GM10266 (cell line): ENCODE measurements around the gene TMEM9.

Experiments used
- DNase-seq: peaks from one replicate; pipeline ENCODE4 v3.0.0; 2012; ENCODE audit errors: extremely low spot score
- TF ChIP-seq, protein P1 (sequence below): IDR thresholded peaks from 2 replicates; pipeline ENCODE4 v1.5.1; 2012; ENCODE audit warnings: mild to moderate bottlenecking, low read depth; ENCODE audit not compliant: control insufficient read depth, insufficient read depth; ENCODE audit errors: missing control alignments

Gene TMEM9

DNA sequence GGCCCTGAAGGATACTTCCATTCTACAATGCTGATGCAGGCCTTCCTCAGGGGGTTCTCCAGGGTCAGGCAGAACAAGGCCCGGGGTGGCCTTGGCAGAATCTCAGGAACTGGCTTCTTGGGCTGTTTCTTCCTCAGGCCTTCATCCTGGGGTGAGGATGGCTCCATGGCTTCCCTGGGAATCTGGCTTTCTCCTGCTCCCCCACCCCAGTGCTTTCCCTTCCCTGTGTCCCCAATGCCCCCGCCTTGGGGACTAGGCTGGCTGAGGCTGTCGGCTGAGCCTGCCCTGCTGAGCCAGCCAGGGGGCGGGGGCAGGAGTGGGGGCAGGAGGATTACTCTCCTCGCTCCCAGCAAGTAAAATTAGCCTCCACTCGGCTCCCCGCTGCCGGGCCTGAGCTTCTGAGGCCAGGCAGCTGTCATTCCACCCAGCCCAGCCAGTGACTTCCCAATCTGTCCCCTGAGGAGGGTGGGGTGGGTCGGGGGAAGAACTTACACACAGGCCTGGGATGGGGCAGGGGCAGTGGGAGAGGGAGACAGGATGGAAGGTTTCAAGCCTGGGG, 42.0 kb downstream of the TMEM9 start, which contains the start of gene CACNA1S:
CACNA1S (minus strand) TSS at position 254 of the 559 bp plus-strand sequence; CDS start at position 167, 87 bp downstream.
- DNase-seq: no peak
- TF ChIP-seq, protein P1, sequence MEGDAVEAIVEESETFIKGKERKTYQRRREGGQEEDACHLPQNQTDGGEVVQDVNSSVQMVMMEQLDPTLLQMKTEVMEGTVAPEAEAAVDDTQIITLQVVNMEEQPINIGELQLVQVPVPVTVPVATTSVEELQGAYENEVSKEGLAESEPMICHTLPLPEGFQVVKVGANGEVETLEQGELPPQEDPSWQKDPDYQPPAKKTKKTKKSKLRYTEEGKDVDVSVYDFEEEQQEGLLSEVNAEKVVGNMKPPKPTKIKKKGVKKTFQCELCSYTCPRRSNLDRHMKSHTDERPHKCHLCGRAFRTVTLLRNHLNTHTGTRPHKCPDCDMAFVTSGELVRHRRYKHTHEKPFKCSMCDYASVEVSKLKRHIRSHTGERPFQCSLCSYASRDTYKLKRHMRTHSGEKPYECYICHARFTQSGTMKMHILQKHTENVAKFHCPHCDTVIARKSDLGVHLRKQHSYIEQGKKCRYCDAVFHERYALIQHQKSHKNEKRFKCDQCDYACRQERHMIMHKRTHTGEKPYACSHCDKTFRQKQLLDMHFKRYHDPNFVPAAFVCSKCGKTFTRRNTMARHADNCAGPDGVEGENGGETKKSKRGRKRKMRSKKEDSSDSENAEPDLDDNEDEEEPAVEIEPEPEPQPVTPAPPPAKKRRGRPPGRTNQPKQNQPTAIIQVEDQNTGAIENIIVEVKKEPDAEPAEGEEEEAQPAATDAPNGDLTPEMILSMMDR: no peak

DNA sequence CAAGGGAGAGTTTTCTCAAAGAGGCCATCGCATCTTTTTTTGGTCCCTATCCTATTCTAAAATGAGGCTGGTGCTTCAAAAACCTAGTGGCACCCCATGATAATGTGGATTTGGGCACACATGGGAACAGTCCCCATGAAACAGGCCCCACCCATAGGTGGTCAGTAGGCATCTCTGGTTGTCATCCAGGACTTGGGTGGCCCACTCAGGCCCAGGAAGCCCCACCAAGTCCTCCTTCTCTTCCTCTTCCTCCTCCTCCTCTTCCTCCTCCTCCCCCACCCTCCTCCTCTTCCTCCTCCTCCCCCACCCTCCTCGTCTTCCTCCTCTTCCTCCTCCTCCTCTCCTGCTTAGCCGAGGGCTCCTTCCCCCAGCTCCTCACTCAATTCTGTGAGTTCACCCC, 42.6 kb downstream of the TMEM9 start:
- TF ChIP-seq, protein P1: no peak
- no peak for DNase-seq

DNA sequence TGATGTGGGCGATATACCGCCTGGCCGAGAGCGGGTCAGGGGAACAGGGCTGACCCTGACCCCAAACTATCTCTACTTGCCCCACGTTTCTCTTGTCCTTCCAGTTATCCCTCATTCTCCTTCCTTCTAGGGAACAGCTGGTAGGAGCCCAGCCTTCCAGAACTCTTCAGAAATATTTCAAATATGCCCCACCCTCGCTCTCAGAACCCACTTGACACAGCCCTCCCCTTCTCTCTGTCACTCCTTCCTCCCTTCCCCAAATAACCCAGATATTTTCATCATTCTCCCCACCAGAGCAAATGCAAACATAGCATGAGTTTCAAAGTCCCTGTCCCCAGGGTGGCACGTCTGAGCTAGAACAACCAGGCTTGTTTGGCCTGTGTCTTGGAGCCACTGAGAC, 43.1 kb downstream of the TMEM9 start:
- TF ChIP-seq, protein P1: no peak
- DNase-seq: no peak

DNA sequence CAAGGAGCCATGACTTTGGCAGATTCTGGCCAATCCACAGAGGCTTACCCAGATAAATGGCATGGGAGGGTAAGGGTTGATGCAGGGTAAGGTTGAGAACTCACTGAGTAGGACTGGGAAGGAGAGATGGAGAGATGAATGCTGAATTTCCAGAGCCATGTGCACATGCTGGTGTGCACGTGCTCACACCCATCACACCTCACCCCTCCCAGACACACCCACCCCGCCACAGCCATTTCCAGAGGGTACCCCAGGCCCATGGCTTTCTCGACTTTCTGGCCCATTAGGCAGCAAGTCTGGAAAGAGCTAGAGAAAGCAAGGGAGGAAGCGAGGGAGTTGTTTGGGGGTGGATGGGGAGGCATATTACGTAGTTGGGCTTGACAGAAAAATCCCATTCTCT, 43.7 kb downstream of the TMEM9 start:
- TF ChIP-seq, protein P1: no peak
- DNase-seq: no peak

DNA sequence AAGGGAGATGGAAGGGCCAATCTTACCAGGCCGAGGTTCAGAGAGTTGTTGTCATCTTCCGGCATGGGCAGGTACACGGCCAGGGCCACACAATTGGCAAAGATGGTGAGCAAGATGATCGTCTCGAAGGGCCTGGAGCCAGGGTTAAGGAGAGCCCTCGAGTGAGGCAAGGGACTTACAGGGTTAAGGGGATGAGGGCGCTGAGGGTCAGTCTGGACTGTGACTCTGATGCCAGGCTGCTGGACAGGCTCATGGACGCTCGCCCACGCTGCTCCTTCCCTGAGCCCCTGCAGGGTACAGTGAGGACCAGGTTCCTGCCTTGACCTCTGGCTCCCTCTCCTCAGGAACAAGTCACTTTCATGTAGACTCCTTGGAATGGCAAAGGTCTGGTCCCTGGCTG, 44.1 kb downstream of the TMEM9 start:
- TF ChIP-seq, protein P1: no peak
- no peak for DNase-seq

DNA sequence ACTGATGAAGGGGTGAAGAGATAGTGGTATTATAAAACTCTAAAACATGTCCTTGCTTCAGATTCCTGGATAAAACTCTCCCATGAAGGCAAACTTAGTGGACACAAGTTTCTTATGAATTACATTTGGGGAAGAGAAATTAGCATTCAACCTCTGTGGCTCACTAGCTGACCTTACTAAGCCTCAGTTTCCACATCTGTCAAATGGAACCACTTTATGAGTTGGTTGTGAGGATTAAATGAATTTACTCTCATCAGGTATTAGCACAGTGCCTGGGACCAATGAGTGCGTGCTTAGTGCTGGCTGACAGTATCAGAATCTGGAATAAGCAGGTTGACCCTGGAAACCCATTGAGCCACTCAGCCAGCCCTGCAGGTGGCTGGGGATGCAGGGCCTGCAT, 44.6 kb downstream of the TMEM9 start:
- TF ChIP-seq, protein P1: no peak
- no peak for DNase-seq

DNA sequence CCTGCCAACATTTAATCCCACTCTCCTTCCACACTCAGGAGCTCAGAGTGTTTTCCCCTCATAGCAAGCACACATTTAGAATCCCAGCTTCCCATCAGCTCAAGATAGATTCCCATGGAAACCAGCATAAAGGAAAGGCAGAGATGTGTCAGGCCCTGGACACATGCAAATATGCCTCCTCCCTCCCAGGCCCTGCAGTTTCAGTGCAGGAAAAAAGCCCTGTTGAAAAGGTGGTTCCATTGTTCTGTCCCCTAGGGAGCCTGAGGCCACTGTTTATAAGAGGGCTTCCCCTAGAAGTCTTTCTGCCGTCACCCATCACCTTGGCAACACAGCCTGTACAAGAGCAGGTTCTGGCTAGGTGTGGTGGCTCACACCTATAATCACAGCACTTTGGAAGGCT, 45.7 kb downstream of the TMEM9 start:
- TF ChIP-seq, protein P1: no peak
- no peak for DNase-seq
